Right renal cortex interstitium (tissue), 3 donors: Measurements from ENCODE around the gene MAD2L2. TPM values are rescaled to one million over a fixed set of nuclear protein-coding genes. Genes with fewer than 3 reads are reported as not detected.

Source experiments
- DNase-seq, 3 donors: peaks; one replicate each; pipeline ENCODE4 v3.0.0-alpha.2; 2013; ENCODE audit warnings: low read depth in 3 of 3, low spot score in 2 of 3
- polyA plus RNA-seq, 3 donors: library from polyadenylated mRNA; unstranded; fragments of 120-200 nt; gene quantifications; one replicate each; pipeline ENCODE4 v1.2.1, GENCODE V29; 2013; ENCODE audit not compliant: insufficient read length in 3 of 3

The MAD2L2 gene
- 10 to 100 TPM; 41.9 to 45.9 (median 44.7) TPM for polyA plus RNA-seq

DNA sequence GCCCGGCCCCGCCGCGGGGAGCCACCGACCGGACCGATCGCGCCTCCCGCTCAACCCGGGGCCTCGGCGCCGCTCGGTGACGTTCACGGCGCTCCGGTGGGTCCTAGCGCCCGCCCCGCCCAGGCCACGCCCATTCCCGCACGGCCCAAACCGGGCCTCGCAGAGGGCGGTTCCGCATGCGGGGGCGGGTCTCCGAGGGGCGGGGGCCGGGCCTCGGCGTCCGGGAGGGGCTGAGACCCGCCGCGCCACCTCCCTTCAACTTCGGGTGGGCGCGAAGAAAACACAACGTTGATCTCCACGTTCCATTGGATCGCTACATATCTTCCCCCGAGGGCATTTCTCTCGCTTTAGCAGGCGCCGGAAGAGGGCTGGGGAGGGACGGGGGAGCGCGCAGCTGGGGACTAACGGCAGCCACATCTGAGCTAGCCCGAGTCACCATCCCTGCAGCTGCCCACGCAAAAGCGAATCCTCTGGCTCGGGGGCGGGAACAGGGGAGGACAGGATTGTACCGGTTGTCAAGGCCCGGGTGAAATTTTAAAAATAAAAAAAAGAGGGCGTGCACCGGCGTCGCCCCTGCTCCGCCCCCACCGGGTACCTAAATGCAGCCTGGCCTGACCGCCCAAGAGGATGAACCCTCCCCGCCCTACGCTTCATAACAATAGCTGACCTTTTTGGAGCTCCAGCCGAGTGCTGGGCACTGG, at the start of gene MAD2L2:
Gene MAD2L2, minus strand, starts transcription at position 78 of the 701 bp plus-strand sequence. CDS start 547 bp downstream, outside the sequence.
- DNase-seq = no peak

DNA sequence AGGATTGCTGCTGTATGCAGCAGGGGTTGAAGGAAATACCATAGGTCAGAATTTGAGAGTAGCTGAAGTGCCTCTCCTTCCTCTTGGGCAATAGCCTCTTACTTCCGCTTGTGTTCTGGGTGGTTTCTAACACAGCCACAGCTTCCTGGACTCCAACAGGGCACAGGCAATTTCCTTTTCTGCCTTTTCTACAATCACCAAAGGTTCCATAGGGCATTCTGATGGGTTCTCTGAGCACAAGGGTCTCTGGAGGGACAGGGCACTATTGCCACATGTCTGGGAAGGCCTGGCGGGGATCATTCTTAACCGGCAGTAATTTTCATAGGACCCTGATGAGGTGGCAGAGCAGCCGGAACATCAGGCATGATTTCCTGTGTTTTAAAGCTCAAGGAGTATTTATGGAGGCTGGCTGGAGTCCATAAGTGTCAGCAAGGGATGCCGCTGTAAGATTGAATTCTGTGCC, 49.5 kb upstream of the MAD2L2 start:
- DNase-seq = no peak

DNA sequence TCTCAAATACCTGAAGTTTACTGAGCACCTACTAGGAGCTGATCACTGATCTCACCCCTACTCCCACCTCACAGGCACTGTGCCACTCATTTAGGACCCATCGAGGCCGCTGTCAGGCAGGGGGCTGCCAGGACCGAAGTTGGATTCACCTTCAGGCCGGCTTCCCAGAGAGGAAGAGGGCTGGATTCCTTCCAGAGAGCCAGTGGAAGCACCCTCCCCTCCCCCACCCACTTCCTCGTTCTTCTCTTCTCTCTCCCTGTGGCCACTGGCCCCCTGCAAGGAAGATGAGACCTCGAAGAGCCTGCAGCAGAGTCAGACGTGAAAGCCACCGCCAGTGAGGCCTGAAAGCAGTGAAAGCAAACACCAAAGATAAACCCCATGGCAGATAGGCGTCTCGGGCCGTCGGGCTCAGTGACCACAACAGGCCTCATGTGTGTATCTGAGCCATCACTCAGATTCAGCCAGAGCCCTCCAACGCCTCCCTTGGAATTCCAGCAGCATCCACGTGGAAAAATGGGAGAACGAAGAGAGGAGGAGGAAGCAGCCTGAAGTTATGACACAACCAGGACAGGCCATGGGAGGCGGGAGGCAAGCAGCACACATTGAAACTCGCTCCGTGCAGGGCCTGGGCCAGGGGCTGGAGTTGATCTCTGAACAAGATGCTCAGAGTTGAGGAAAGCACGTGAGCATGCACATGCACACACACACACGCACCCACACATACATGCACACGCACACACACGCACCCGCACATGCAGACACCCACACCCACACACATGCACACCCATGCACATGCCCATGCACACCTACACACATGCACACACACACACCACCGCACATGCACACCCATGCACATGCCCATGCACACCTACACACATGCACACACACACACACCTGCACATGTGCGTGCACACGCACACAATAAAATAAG, 48.8 kb upstream of the MAD2L2 start:
- DNase-seq = no peak

GRCh38 chr1:11729155-11729497, 48.2 kb upstream of the MAD2L2 start:
- DNase-seq = no peak

DNA sequence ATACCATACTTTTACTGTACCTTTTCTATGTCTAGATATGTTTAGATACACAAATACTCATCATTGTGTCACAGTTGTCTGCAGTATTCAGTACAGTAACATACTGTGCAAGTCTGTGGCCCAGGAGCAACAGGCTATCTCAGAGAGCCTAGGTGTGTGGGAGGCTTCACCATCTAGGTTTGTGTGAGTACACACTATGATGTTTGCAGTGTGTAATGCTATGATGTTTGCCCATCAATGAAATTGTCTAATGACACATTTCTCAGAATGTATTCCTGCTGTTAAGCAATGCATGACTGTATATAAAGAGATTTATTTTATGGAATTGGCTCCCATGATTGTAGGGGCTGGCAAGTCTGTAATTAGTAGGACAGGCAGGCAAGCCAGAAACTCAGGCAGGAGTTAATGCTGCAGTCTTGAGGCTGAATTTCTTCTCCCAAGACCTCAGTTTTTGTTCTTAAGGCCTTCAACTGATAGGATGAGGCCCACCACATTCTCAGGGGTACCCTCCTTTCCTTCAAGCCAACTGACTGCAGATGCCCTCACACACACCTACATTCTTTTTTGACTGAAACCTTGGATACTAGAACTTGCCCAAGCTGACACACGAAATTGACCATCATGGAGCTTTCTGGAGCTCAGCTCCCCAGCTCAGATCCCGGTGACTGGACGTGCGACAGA, 47.3 kb upstream of the MAD2L2 start:
- DNase-seq = no peak

DNA sequence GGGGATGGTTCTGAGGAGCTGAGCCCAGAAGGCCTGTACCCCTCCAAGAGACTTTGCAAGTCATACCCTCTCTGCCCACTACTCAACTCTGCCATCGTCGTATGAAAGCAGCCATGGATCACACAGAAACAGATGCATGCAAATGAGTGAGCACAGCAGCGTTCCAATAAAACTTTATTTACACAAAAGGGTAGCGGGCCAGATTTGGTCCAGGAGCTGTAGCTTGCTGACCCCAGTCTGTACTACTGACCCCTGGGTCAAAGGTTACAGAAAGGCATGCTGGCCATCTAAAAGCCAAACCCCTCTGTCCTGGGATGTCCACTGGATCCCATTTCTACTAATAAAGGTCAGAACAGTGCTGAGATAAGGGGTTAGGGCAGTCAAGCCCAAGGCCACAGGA, 46.2 kb upstream of the MAD2L2 start:
- no peak for DNase-seq

- no peak for DNase-seq
These were observed 44.7 kb upstream of the MAD2L2 start for GRCh38 chr1:11725616-11726015.

GRCh38 chr1:11722538-11722937, 41.6 kb upstream of the MAD2L2 start:
- no peak for DNase-seq

- DNase-seq = no peak
These were observed 40.4 kb upstream of the MAD2L2 start for GRCh38 chr1:11721311-11721710.

DNA sequence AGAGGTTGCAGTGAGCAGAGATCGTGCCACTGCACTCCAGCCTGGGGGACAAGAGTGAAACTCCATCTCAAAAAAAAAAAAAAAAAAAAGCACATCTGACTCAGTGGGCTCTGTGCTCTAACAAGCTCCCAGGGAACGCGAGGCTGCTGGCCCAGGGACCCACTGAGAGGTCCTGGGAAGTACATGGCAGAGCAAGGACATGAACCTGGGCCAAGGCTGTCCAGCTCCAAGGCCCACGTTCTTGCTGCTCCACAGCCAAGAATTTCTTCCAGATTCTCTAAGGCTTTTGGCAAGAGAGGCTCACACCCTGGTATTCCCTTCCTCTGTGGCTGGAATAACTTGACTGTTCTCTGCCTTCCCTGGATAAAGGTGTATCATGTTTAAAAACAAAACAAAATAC, 39.6 kb upstream of the MAD2L2 start:
- DNase-seq = no peak

- DNase-seq = no peak
These were observed 39.1 kb upstream of the MAD2L2 start for GRCh38 chr1:11720033-11720376.

- DNase-seq = no peak
These were observed 38.5 kb upstream of the MAD2L2 start for GRCh38 chr1:11719313-11720032.

GRCh38 chr1:11714831-11715575, 34.1 kb upstream of the MAD2L2 start:
- DNase-seq = no peak

GRCh38 chr1:11713095-11713494, 32.1 kb upstream of the MAD2L2 start:
- DNase-seq = no peak

DNA sequence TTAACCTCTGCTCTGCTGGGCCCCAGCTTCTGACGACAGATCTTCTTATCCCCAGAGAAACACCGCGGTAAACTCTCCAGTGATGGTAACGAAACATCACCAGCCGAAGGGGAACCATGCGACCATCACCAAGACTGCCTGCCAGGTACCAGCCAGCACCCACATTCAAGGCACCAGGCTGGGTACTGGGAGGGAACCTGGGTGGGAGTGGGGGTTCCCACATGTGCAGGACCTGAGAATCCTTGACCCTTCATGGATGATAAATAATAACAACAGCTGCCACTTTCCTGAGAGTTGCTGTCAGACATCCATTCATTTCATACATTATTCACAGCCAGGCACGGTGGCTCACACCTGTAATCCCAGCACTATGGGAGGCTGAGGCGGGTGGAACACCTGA, 31.3 kb upstream of the MAD2L2 start:
- no peak for DNase-seq

DNA sequence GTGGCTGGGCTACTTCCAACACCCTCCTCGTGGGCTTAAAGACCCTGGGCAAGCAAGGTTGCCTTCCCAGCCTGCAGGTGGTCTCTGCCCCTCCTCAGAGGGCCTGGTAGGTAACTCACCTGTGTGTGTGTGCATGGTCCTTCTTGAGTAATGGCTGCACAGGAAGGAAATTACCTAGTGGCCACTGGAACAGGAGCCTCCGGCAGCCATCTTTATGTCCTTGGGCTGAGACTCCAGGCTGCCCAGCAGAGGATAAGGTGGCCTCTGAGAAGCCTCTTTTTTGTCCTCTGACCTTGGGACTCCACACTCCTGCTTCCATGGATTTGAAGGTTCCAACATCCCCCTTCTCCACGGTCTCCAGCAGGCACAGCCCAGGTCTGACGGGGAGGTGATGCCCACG, 30.5 kb upstream of the MAD2L2 start:
- DNase-seq = no peak

- no peak for DNase-seq
These were observed 27.8 kb upstream of the MAD2L2 start for GRCh38 chr1:11708554-11709350.

DNA sequence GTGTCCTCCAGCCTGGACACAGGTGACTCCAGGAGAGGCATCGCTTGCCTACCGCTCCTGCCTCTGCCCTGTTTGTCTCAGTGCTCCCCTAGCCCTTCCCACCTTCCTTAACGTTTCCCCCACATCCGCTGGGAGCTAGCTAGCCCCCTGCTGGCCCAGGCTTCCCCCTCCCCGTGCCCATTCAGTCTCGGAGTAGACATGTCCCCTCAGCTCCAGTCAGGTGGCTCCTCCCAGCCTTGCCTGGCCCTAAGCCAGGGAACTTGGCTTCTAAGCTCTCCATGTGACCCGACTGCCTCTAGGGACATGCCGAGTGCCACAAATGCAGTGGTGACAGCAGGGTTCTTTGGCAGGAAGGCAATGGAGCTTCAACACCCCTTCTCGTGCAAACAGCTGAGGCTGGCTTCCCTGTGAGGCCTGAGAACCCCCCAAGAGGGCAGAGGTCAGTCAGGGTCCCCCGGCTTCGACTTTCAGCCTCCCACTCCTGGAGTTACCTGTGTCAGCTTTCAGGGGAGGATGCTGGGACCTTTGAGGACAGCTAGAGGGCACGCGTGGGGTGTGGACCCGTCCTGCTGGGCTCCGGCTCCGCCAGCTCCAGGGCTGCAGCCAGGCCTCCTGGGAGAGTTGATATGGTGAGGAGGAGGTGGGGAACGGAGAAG, 26.8 kb upstream of the MAD2L2 start:
- no peak for DNase-seq

GRCh38 chr1:11706292-11706691, 25.3 kb upstream of the MAD2L2 start:
- DNase-seq = no peak
